Left kidney (tissue), 2 donors: ENCODE results near the gene CNIH1. TPM values are rescaled to one million over a fixed set of nuclear protein-coding genes. Genes with fewer than 3 reads are reported as not detected.
"Not testable (repeated sequence)": the region's sequence is repeated elsewhere in the genome, so short reads cannot be mapped to it uniquely, and the experiment has no call there.

ENCODE experiments used
- DNase-seq: peaks from one replicate; pipeline ENCODE4 v3.0.0-alpha.2; 2013
- polyA plus RNA-seq: library from polyadenylated mRNA; unstranded; fragments of 120-200 nt; gene quantifications from one replicate; pipeline ENCODE4 v1.2.1, GENCODE V29; 2013; ENCODE audit not compliant: insufficient read length

CNIH1 gene
- polyA plus RNA-seq, 1 donor: 140 TPM

- DNase-seq: no peak
Measured at GRCh38 chr14:54385556-54385955, 55.6 kb downstream of the CNIH1 start.

DNA sequence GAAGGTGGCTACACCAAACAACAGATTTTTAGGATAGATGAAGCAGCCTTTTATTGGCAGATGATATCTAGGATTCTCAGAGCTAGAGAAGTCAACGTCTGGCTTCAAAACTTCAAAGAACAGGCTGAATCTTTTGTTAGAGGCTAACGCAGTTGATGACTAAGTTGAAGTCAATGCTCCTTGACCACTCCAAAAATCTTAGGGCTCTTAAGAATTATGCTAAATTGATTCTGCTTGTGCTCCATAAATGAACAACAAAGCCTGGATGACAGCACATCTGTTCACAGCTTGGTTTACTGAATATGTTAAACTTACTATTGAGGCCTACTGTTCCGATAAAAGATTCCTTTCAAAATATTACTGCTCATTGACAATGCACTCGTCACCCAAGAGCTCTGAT is 57.3 kb downstream of the CNIH1 start:
- DNase-seq: no peak

DNA sequence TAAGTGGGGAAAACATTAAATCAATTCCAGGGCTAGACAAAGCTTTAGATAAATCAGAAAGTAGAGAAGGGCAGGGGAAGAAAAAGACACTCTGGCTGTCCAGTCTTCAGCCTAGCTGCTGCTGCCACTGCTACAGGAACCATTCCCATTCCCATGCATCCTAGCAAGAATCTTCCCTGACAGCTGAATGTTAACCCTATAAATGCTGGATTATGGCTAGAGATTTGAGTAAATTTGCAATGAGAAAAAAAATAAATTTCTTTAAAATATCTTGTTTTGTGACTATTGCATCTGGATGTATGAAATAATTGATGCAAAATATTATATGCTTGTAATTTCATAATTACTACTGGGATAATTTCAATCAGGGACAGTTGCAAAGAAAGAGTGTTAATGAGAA is 59.4 kb downstream of the CNIH1 start:
- no peak for DNase-seq

GRCh38 chr14:54380558-54380957 is 60.6 kb downstream of the CNIH1 start:
- not testable (repeated sequence) for DNase-seq

DNA sequence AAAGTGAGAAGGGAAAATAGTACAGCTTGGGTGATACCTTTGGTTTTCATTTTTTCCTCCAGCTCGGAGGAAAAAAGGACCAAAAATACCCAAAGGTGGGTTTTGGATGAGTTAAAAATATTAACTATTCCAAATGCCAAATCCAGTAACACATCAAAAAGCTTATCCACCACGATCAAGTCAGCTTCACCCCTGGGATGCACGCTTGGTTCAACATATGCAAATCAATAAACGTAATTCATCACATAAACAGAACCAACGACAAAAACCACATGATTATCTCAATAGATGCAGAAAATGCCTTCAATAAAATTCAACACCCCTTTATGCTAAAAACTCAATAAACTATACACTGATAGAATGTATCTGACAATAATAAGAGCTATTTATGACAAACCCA is 62.3 kb downstream of the CNIH1 start:
- not testable (repeated sequence) for DNase-seq

GRCh38 chr14:54377501-54377900 is 63.7 kb downstream of the CNIH1 start:
- no peak for DNase-seq

GRCh38 chr14:54374117-54374884 is 66.9 kb downstream of the CNIH1 start:
- no peak for DNase-seq

Other genes starting within 250 kb of the CNIH1 start
- gene CDKN3, start 44.4 kb downstream of the CNIH1 start, polyA plus RNA-seq: 32.8 TPM
- gene GMFB, start 47.6 kb upstream of the CNIH1 start, polyA plus RNA-seq: 109 TPM
- gene CGRRF1, start 68.5 kb upstream of the CNIH1 start, polyA plus RNA-seq: 34.8 TPM
- 10.1 TPM for gene SAMD4A, start 125.8 kb upstream of the CNIH1 start, polyA plus RNA-seq